Fibroblast of pulmonary artery (primary cell): ENCODE measurements around the gene PLCH1.
A peak's percentile ranks its signal among the peaks of the same experiment; 100 is the strongest.

Experiments used
- DNase-seq: peaks from one replicate; pipeline ENCODE4 v3.0.0-alpha.2; 2010; ENCODE audit warnings: low read depth
- H3K4me3 ChIP-seq: replicated peaks from 2 replicates; pipeline ENCODE4 v1.5.1; 2011; ENCODE audit warnings: low read depth, mild to moderate bottlenecking, control low read depth, low read length, moderate library complexity
- CTCF ChIP-seq: IDR thresholded peaks from 2 replicates; pipeline ENCODE4 v1.5.1; 2011; ENCODE audit warnings: mild to moderate bottlenecking, control low read depth, low read length, inconsistent platforms; ENCODE audit errors: missing control alignments

PLCH1 gene

DNA sequence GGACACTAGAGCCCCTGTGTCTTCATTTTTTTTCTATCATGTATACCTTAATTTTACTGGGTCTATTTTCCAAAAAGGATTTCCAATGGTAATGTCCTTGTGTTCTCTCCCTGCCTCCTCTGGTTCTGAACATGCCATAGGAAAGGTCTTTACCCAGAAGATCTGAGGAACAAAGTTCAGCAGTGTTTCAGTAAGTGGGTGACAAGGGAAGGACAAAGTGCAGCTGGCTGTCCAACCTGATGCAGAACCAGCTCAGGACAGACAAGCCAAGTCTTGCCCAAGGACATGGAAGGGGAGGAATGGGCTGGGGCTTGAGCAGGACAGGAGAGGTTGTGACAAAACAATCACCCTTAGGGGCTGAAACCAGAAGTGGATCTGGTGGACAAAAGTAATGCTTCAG, 390.2 kb downstream of the PLCH1 start:
- no peak for DNase-seq
- no peak overlapping the region for H3K4me3 ChIP-seq
- no peak for TF ChIP-seq CTCF

DNA sequence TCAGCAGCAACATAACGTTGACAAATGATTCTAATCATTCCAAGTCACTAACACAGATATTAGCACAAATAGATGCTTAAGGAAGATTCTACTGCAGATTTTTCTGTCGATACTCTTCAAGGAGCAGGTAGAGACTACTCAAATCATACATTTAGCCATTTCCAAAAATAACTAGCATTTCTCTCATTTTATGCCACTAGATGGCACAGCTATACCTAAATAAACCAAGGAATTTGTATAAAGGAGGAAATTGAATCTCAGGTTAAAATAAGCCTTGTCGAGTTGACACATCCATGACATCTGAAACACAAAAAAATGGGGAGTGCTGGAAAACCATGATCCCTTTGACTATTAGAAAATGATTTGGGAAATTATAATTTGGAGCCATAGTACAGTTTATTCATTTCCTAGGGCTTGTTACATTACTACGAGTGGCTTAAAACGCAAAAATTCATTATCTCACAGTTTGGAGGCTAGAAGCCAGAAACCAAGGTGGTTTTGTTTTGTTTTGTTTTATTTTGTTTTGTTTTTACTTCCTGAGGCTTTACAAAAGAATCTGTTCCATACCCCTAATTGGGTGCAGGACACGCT, 391.9 kb downstream of the PLCH1 start:
- peak; percentile 53 for DNase-seq
- peak; percentile 58 for TF ChIP-seq CTCF
- no peak overlapping the region for H3K4me3 ChIP-seq

DNA sequence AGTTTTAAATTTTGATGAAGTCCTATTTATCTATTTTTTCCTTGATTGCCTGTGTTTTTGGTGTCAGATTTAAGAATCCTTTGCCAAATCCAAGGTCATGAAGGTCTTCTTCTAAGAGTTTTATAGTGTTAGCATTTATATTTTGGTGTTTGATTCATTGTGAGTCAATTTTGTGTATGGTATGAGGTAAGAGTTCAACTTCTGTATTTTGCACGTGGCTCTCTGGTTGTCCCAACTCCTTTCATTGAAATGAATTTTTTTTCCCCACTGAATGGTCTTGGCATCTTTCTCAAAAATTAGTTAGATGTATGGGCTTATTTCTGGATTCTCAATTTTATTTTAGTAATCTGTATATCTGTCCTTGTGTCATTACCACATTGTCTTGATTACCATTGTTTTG, 394.3 kb downstream of the PLCH1 start:
- H3K4me3 ChIP-seq: no peak overlapping the region
- DNase-seq: no peak
- no peak for TF ChIP-seq CTCF

DNA sequence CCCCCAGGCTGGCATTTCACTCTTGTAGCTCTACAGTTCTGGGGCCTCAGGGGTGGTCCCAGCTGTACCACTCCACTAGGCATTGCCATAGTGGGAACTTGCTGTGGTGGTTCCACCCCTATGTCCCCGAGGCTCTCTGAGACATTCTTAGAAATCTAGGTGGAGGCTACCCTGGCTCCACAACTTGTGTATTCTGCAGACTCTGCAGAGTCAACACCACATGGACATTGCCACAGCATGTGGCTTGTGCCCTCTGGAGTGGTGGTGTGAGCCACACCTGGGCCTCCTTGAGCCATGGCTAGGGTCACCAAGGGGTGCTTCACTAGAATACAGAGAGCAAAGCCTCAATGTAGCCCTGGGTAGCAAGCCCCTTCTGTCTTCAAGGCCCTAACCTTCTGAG, 397.0 kb downstream of the PLCH1 start:
- no peak for DNase-seq
- TF ChIP-seq CTCF: no peak

GRCh38 chr3:155342344-155342743, 402.5 kb downstream of the PLCH1 start:
- no peak for DNase-seq
- TF ChIP-seq CTCF: no peak
- H3K4me3 ChIP-seq: no peak overlapping the region

More for the DNA sequence above, 397.0 kb downstream of the PLCH1 start:
- H3K4me3 ChIP-seq: no peak overlapping the region

DNA sequence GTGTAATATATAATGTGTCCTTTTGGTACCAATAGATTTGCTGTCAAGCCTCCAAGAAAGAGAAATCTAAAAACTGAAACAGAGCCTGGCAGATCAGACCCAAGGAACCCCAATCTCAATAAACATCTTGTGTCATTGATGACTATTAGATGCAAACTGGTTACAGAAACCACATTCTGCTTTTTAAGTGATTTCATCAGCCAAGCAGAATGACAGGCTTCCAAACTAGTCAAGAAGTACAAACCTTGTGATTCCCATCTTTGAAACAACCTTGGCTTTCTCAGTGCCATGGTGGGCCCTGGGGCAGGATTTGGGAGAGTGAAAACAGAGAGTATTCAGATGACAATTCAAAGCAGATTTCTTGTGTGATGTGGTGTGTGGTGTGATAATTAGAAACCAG, 405.8 kb downstream of the PLCH1 start:
- DNase-seq: no peak
- TF ChIP-seq CTCF: no peak
- no peak overlapping the region for H3K4me3 ChIP-seq

DNA sequence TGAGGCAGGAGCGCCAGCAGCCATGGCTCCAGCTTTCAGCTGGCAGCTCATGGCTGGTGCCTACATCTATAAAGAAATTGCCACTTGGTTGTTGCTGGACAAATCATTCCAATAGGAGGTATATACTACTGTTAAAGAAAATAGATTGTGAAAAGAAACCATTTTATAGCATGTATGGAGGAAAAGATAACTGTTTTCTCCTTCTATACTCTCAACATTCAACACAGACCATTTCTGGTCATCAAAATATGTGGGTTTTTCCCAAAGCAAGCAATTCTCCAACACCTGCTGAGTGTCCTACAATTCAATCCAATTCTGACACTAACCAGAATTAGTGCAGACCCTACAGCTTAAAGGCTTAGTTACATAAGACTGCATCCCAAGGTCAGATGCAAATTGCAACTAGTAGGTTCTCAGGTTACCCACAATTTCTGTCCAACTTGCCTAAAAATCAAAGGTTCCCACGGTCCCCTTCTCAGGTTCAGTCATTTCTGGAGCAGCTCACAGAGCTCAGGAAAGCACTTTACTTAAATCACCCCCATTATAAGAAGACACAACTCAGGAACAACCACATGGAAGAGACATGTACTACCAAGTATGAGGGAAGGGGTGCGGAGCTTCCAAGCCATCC, 409.0 kb downstream of the PLCH1 start:
- no peak for DNase-seq
- H3K4me3 ChIP-seq: no peak overlapping the region
- TF ChIP-seq CTCF: no peak
